ENCODE measurements around the gene GRB2. TPM values are rescaled to one million over a fixed set of nuclear protein-coding genes. Genes with fewer than 3 reads are reported as not detected.
A peak's percentile ranks its signal among the peaks of the same experiment; 100 is the strongest.

Gene GRB2
- polyA plus RNA-seq, 3 donors: 164 to 338 (median 262) TPM

DNA sequence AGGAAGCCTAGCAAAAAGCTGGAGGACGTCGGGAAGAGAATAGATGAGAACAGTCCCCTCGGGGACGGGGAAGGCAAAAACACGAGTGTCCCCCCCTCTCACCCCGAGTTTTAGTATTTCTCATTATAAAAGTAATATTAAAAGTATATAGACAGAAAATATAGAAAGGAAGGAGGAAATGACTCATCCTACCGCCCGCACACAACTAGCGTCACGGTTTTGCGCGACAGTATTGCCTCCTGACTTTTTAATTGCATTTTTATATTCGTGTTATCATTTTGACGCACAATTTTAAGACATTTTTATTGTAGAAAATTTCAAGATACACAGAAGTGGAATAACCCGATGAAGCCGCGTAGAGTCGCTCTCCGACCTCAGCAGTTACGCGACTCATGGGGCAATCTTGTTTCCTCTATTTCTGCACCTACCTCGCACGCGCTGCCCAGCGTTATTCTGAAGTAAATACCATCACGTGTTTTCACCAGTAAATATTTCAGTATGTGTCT is 115.6 kb downstream of the GRB2 start:
- peak overlapping the region; percentile 52 to 96 (median 92) for H3K4me3 ChIP-seq (replicated peaks in 1 of 3; ENCODE audit: low read depth in 2 of 3, low read length in 3 of 3)
- H3K9me3 ChIP-seq (replicated peaks in 1 of 2; ENCODE audit: control insufficient read depth in 1 of 2, insufficient read depth in 1 of 2, low read length in 2 of 2): no peaks in the 10 kb centered on the region
- H3K36me3 ChIP-seq (replicated peaks in 1 of 2; ENCODE audit: control insufficient read depth in 1 of 2, insufficient read depth in 2 of 2, low read length in 2 of 2): peaks cover 17 to 21% of the 10 kb centered on the region in 2 donors
- DNase-seq: peak; percentile 90 to 91 (median 91)
- H4K20me1 ChIP-seq (ENCODE audit: insufficient read depth, low read length): peaks cover 17% of the 10 kb centered on the region
- TF ChIP-seq, protein P1, sequence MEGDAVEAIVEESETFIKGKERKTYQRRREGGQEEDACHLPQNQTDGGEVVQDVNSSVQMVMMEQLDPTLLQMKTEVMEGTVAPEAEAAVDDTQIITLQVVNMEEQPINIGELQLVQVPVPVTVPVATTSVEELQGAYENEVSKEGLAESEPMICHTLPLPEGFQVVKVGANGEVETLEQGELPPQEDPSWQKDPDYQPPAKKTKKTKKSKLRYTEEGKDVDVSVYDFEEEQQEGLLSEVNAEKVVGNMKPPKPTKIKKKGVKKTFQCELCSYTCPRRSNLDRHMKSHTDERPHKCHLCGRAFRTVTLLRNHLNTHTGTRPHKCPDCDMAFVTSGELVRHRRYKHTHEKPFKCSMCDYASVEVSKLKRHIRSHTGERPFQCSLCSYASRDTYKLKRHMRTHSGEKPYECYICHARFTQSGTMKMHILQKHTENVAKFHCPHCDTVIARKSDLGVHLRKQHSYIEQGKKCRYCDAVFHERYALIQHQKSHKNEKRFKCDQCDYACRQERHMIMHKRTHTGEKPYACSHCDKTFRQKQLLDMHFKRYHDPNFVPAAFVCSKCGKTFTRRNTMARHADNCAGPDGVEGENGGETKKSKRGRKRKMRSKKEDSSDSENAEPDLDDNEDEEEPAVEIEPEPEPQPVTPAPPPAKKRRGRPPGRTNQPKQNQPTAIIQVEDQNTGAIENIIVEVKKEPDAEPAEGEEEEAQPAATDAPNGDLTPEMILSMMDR (IDR thresholded peaks at IDR 0.05): peak; percentile 71
- peak overlapping the region; percentile 97 for H3K9ac ChIP-seq (ENCODE audit: insufficient read depth, low read length, poor library complexity, severe bottlenecking)
- peak overlapping the region; percentile 98 to 100 for H3K27ac ChIP-seq (ENCODE audit: low read depth in 1 of 2, low read length in 2 of 2)
- H3K79me2 ChIP-seq (ENCODE audit: insufficient read depth, low read length): peaks cover 67% of the 10 kb centered on the region
- peaks cover 12 to 21% of the 10 kb centered on the region in 2 donors for H3K36me3 Mint-ChIP-seq
- H3K27ac Mint-ChIP-seq: peak overlapping the region; percentile 100
- no peaks in the 10 kb centered on the region for H3K27me3 Mint-ChIP-seq (ENCODE audit: low read depth in 3 of 3)
- peak overlapping the region; percentile 100 for H3K4me2 ChIP-seq (replicated peaks; ENCODE audit: extremely low read depth, low read length, poor library complexity, severe bottlenecking)
- peaks cover 0 to 1% (median 0%) of the 10 kb centered on the region in 7 donors for H3K9me3 Mint-ChIP-seq
- 1% methylated on average over 7 of the region's 26 CpGs for WGBS (ENCODE audit: insufficient coverage)
- intact Hi-C loops (cut with micrococcal nuclease): loop anchor here (1.0 to 5.0 kb wide), 5 partner anchors 33 to 123 kb away; partner anchors contain the start of gene GRB2 (in 1 of the 2)
- peaks cover 50 to 53% of the 10 kb centered on the region in 2 donors for H3K4me1 ChIP-seq (ENCODE audit: control insufficient read depth in 1 of 2, insufficient read depth in 2 of 2, low read length in 2 of 2)
- H3K4me1 Mint-ChIP-seq: peaks cover 48% of the 10 kb centered on the region
- H2AFZ ChIP-seq (ENCODE audit: insufficient read depth, low read depth, low read length, poor library complexity, severe bottlenecking): peak overlapping the region; percentile 54
- H3K4me3 Mint-ChIP-seq: peak overlapping the region; percentile 91 to 96
- no peaks in the 10 kb centered on the region for H3K27me3 ChIP-seq (ENCODE audit: control insufficient read depth in 2 of 2, insufficient read depth in 2 of 2, low read length in 2 of 2)

DNA sequence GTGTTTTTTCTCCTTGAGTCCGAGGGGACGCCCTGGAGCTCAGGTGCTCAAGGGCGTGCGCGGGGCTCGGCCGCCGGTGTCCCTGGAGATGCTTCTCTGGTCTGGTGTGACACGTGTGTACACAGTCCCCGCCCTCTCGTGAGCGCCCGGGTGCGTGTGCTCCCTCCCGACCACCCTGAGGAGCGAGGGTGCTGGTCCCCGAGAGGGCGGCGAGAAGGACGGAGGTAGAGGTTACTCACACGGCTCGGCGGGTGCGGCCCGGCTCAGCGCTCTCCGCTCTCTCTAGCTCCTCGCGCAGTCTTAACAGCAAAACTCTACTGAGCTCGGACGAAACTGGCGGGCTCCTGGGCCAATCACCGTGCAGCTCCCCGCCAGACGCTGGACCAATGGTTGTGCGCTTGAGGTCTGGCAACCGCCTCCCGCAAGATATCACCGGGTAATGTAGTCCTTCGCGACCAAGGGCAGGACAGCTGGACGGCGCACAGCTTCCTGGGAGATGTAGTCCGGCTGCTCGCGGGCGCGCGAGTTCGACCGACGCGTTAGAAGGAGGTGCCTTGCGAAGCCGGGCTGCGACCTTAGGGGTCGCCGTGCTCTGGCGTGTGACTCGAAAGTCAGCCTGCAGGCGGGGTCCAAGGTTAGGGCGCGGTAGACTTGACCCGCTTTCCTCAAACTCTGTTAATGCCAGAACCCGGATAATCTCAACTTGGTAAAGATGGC is 116.2 kb downstream of the GRB2 start, which contains the start of gene SLC25A19:
Gene SLC25A19, minus strand, starts transcription at position 319 of the 717 bp plus-strand sequence. CDS start 2,669 bp downstream, outside the sequence.
- peaks cover 17% of the 10 kb centered on the region for H4K20me1 ChIP-seq (ENCODE audit: insufficient read depth, low read length)
- H3K4me1 ChIP-seq (ENCODE audit: control insufficient read depth in 1 of 2, insufficient read depth in 2 of 2, low read length in 2 of 2): peaks cover 44 to 47% of the 10 kb centered on the region in 2 donors
- H3K9me3 ChIP-seq (replicated peaks in 1 of 2; ENCODE audit: control insufficient read depth in 1 of 2, insufficient read depth in 1 of 2, low read length in 2 of 2): no peaks in the 10 kb centered on the region
- peak within 1 kb of the TSS; percentile 52 to 96 (median 92) for H3K4me3 ChIP-seq (replicated peaks in 1 of 3; ENCODE audit: low read depth in 2 of 3, low read length in 3 of 3)
- peaks cover 66% of the 10 kb centered on the region for H3K79me2 ChIP-seq (ENCODE audit: insufficient read depth, low read length)
- H3K9ac ChIP-seq (ENCODE audit: insufficient read depth, low read length, poor library complexity, severe bottlenecking): peak within 1 kb of the TSS; percentile 97
- peak within 1 kb of the TSS; percentile 98 to 100 for H3K27ac ChIP-seq (ENCODE audit: low read depth in 1 of 2, low read length in 2 of 2)
- intact Hi-C loops (cut with micrococcal nuclease): loop anchor here in 1 of 2 donors (2.0 to 5.0 kb wide), 2 partner anchors 103 to 124 kb away; no protein-coding TSS in a partner anchor
- peak; percentile 97 to 98 (median 97) for DNase-seq
- Mint-ChIP-seq H3K27me3 (ENCODE audit: low read depth in 3 of 3) (no peaks in the 10 kb centered on the region), H3K4me3 (peak within 1 kb of the TSS; percentile 91 to 96), H3K9me3 (no peaks in the 10 kb centered on the region), H3K36me3 (peaks cover 12 to 21% of the 10 kb centered on the region in 2 donors), H3K4me1 (peaks cover 42% of the 10 kb centered on the region), H3K27ac (peak within 1 kb of the TSS; percentile 100)
- WGBS (ENCODE audit: insufficient coverage): under 1% methylated on average over 61 of the region's 65 CpGs
- no peaks in the 10 kb centered on the region for H3K27me3 ChIP-seq (ENCODE audit: control insufficient read depth in 2 of 2, insufficient read depth in 2 of 2, low read length in 2 of 2)
- peaks cover 18 to 26% of the 10 kb centered on the region in 2 donors for H3K36me3 ChIP-seq (replicated peaks in 1 of 2; ENCODE audit: control insufficient read depth in 1 of 2, insufficient read depth in 2 of 2, low read length in 2 of 2)
- H2AFZ ChIP-seq (ENCODE audit: insufficient read depth, low read depth, low read length, poor library complexity, severe bottlenecking): peak within 1 kb of the TSS; percentile 87
- TF ChIP-seq, protein P1 (IDR thresholded peaks at IDR 0.05): no peak
- H3K4me2 ChIP-seq (replicated peaks; ENCODE audit: extremely low read depth, low read length, poor library complexity, severe bottlenecking): peak within 1 kb of the TSS; percentile 100
